Endometrium (tissue), 2 donors: Measurements from ENCODE around the gene KDM6B.

Experiments
- FAIRE-seq: peaks from 2 replicates; lab custom pipeline; 2012; peaks lifted over from hg19 to GRCh38; lab: Jason Lieb, UNC
- donor health status: control.
- donor health status: control.

Gene KDM6B

DNA sequence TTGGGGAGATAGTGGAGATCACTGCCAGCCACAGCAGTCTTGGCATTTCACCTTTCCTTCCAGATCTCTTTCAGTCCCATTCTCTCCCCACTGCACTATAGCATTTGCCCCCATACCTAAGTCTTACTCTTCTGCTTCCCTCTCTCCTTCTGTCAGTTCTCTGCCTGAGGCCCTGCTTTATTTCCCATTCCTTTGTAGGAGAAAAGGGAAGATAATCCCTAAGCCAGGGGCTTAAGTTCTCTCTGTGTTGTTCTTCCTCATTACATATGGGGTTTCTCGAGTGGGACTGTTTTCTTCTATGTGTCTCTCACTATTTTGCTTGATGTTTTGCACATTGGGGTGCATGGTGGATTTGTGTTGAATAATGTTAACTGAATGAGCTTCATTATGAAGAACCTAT, 6.4 kb downstream of the KDM6B start:
- FAIRE-seq = no peak

DNA sequence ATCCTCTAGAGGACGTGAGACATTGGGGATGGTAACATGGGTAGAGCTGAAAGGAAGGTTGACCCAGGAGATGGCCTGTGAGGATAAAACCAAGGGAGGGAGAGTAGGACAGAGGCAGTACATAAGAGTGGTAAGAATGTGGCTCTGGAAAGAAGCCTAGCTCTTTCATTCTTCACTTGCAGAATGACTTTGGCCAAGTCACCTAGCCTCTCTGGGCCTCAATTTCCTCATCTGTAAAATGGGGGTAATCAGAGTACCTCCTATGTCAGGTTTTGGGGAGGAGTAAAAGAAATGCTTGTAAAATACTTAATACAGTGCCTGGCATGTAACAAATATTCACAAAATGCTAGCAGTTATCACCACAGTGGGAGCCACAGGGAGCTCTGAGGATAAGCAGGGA, 6.9 kb downstream of the KDM6B start:
- no peak for FAIRE-seq

DNA sequence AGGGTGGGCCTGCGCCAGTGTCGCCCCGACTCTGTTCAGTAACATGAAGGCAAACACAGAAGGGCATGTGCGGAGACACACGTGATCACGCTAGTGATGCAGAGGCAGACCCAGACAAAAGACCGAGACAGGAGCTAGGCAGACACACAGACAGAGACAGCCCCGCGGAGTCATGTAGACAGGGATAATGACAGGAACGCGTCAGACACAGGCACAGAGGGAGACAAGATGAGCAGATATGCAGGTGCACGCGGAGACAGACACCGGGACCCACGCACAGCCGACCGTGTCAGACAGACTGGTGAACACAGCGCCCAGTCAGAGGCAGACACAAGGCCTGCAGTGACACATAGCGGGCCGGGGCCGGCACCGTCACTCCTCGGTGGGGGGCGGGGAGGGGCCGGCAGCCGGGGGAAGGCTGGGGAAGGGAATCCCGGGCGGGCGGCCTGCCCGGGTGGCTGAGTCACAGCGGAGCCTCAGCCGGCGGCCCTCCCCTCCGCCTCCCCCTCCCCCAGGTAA, 7.4 kb downstream of the KDM6B start:
- no peak for FAIRE-seq

DNA sequence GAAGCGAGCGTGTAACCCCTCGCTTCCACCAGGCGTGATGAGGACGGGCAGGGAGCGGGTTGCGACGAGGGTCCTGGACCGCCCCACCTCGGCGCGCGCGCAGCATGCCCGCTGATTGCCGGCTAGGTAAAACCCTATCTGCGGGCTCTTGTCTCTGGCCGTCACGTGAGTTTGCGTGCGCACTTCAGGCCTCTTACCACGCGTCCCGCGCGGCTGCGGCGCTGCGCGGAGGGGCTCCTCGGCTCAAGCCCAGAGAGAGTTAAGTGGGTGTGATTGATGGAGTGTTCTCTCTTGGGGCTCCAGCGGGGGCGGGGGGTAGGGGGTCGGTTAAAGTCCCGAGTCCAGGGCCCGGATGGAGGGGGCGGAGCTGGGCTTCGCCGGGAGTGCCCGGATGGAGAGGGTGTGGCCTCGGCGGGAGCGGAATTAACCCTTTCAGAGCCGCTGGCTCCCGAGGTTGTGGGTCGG, 7.9 kb downstream of the KDM6B start:
- no peak for FAIRE-seq

DNA sequence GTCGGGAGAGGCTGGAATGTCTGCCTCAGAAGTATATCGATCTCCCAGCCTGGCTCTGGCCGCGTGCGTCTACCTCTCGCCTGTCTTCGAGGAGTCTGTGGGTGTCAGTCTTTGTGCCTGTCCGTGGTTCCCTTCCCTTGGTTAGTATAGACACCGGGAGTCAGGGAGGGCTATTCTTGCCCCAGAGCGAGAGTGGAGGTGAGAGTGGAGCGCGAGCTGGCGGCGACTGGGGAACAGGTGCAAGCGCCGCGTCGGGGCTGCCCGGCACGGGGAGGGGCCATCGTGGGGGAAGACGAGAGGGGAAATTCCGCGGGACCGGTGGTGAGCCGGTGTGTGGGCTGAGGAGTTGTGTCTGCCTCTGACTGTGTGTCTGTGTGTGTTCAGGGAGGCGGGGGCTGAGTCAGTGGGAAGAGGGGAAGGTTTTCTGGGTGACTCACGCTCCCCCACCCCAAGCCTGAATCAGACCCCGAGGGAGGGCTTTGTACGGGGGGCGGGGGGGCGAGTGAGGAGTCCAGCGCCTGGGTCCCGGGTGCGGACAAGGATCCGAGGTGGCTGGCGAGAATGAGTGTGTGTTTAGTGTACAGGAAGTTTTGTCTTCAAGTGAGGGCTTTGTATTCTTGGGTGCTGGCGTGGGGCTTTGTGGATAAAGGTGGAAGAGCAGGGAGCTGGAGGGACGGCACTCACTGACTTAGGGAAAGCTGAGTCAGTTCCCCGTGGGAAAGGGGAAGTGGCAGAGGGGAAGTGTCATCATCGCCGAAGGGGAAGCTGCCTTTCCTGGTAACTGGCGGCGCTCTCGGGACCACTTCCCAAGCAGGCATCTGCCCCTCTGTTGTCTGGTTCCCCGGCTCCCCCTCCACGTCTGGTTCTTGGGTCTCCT, 8.6 kb downstream of the KDM6B start:
- FAIRE-seq = no peak

DNA sequence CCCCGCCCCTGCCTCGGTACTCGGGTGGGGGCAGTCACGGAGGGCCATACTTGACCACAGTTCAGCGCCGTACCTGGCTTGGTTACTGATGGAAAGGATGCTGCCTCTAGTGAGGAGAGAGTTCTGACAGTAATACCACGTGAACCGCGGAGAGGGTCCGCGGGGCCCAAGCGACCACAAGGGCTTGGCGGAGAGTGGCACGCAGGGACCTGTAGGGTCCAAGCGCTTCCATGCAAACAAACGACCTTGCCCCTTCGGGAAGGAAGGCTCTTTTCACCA, 9.2 kb downstream of the KDM6B start:
- FAIRE-seq = no peak

DNA sequence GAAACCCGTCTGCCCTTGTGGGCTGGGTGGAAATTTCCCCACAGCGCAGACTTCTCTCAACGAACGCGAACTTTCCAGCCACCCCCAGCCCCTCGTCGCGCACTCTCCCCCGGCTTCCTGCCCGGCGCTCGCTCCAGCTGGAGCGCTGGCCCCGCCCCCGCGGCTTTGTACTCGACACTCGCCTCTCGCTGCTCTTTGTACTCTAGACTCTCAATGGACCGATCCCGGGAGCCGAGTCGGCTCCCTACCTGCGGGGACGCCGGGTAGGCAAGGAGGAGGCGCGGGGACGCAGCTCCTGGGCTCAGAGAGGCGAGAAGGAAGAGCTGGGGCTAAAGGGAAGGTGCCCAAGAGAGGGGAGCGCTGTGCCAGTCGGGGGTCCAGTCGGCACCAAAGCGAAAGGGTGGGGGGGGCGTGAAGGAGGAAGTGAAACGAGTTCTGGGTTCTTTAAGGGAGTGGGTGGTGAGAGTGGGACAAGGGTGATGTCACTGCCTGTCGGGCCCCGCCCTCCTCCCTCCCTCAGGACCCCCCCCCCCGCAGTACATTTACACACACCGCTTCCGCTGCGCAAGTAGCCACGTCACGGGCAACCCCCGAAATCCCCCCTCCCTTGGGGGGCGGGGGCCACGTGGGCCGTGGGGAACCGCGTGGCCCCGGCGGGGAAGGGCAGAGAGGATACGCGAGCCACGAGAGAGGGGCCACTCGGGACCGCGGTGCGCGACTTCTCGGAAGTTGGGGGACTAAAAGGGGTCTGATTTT, 9.7 kb downstream of the KDM6B start:
- FAIRE-seq = no peak

DNA sequence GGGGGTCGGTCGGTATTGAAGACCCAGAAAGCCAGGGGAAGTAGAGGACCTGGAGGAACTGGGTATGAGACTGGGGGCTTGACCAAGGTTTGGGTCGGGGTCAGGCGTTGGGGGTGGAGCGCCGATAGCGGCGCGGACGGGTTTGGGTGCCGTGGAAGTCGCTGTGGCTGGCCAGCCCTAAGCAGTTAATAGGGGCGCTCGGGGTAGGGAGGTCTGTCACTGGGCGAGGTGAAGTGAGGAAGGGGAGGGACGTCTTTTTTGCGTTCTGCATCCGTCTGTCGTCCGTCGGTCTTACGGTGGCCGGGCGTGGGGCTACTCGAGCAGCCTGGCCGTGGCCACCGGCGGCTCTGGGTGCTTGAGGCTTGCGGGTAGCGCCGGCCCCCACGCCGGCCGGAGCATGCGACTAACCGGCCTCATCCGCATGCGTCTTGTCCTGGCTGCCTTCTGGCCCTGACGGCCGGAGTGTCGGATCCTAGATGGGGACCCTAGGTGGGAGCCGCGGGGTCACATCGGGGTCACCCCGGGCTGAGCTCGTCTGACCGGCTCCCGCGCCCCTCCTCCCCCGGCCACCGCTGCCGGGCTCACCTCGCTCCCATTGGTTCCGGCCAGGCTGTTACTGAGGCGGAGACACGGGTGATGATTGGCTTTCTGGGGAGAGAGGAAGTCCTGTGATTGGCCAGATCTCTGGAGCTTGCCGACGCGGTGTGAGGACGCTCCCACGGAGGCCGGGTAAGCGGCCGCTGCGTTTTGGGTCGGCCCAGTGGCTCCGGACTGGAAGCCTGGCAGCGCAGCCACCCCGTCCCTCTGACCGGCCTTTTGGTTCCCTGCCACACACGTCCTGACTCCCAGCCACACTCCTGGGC, 10.5 kb downstream of the KDM6B start:
- FAIRE-seq = peak; percentile 88

DNA sequence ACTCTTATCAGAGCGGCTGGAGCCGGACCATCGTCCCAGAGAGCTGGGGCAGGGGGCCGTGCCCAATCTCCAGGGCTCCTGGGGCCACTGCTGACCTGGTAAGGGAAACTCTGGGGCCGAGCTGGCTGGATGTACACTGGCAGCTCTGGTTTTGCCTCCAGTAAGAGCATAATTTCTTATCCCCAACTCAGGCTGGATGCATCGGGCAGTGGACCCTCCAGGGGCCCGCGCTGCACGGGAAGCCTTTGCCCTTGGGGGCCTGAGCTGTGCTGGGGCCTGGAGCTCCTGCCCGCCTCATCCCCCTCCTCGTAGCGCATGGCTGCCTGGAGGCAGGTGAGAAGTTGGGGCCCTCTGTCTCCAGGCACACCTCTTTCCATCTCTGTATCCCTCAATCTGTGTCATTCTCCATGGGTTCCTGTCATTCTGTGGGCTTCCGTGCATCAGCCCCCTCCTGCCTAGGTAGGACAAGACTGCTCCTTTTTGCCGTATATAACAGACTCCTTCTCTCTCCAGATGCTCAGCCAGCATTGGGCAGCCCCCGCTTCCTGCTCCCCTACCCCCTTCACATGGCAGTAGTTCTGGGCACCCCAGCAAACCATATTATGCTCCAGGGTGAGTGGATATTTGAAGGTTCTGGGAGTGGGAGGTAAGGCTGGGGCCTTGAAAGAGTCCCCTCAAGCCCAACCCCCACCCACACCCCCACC, 11.5 kb downstream of the KDM6B start:
- no peak for FAIRE-seq

DNA sequence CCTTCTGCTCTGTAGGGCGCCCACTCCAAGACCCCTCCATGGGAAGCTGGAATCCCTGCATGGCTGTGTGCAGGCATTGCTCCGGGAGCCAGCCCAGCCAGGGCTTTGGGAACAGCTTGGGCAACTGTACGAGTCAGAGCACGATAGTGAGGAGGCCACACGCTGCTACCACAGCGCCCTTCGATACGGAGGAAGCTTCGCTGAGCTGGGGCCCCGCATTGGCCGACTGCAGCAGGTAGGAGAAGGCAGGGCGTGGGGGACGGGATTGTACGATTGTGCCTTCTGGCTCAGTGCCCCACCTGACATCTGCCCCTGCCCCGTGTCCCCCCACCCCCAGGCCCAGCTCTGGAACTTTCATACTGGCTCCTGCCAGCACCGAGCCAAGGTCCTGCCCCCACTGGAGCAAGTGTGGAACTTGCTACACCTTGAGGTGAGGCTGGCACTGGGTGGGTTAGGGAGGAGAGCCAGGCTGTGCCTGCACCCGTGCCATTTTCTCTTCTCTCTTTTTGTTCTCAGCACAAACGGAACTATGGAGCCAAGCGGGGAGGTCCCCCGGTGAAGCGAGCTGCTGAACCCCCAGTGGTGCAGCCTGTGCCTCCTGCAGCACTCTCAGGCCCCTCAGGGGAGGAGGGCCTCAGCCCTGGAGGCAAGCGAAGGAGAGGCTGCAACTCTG, 12.2 kb downstream of the KDM6B start:
- no peak for FAIRE-seq

DNA sequence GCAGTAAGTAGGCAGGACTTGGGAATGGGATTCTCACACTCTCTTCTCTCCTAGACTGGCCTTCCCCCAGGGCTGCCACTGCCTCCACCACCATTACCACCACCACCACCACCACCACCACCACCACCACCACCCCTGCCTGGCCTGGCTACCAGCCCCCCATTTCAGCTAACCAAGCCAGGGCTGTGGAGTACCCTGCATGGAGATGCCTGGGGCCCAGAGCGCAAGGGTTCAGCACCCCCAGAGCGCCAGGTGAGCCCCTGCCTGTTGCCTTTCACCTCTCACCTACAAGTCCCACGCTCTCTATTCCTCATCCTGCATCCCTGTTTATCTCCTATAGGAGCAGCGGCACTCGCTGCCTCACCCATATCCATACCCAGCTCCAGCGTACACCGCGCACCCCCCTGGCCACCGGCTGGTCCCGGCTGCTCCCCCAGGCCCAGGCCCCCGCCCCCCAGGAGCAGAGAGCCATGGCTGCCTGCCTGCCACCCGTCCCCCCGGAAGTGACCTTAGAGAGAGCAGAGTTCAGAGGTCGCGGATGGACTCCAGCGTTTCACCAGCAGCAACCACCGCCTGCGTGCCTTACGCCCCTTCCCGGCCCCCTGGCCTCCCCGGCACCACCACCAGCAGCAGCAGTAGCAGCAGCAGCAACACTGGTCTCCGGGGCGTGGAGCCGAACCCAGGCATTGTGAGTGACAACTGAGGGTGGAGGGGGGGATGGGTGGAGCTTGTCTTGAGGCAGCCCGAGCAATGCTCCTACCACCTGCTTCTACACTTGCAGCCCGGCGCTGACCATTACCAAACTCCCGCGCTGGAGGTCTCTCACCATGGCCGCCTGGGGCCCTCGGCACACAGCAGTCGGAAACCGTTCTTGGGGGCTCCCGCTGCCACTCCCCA, 13.0 kb downstream of the KDM6B start:
- FAIRE-seq = no peak

DNA sequence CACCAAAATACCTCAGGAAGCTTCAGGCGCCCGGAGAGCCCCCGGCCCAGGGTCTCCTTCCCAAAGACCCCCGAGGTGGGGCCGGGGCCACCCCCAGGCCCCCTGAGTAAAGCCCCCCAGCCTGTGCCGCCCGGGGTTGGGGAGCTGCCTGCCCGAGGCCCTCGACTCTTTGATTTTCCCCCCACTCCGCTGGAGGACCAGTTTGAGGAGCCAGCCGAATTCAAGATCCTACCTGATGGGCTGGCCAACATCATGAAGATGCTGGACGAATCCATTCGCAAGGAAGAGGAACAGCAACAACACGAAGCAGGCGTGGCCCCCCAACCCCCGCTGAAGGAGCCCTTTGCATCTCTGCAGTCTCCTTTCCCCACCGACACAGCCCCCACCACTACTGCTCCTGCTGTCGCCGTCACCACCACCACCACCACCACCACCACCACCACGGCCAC, 14.1 kb downstream of the KDM6B start:
- FAIRE-seq = no peak

DNA sequence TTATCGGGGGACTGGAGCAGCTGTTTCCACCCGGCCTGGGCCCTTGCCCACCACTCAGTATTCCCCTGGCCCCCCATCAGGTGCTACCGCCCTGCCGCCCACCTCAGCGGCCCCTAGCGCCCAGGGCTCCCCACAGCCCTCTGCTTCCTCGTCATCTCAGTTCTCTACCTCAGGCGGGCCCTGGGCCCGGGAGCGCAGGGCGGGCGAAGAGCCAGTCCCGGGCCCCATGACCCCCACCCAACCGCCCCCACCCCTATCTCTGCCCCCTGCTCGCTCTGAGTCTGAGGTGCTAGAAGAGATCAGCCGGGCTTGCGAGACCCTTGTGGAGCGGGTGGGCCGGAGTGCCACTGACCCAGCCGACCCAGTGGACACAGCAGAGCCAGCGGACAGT, 14.7 kb downstream of the KDM6B start:
- no peak for FAIRE-seq

DNA sequence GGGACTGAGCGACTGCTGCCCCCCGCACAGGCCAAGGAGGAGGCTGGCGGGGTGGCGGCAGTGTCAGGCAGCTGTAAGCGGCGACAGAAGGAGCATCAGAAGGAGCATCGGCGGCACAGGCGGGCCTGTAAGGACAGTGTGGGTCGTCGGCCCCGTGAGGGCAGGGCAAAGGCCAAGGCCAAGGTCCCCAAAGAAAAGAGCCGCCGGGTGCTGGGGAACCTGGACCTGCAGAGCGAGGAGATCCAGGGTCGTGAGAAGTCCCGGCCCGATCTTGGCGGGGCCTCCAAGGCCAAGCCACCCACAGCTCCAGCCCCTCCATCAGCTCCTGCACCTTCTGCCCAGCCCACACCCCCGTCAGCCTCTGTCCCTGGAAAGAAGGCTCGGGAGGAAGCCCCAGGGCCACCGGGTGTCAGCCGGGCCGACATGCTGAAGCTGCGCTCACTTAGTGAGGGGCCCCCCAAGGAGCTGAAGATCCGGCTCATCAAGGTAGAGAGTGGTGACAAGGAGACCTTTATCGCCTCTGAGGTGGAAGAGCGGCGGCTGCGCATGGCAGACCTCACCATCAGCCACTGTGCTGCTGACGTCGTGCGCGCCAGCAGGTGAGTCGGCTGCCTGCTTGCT, 15.2 kb downstream of the KDM6B start:
- no peak for FAIRE-seq

DNA sequence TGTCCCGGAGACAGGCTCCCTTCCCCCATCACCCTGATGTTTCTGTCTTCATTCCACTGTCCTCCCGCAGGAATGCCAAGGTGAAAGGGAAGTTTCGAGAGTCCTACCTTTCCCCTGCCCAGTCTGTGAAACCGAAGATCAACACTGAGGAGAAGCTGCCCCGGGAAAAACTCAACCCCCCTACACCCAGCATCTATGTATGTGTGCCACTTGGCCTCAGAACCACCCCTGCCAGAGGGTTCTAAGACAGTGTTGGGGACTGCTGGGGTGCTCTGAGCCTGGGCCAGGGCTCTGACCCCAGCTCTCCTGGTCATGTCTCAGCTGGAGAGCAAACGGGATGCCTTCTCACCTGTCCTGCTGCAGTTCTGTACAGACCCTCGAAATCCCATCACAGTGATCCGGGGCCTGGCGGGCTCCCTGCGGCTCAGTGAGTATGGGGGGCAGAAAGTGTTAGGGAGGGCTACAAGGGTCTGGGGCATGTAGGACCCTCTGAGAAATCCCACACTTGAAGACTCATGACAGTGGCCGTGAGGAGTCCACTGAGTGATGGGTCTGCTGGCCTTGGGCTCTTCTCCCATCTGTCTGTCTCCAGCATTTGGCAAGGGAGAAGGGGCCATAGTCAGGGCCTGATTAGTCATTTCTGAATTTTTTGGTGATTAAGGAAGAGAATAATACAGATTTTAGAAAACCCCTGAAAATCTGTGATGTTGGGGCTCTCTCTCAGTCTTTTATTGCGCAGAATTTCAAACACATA, 15.9 kb downstream of the KDM6B start:
- no peak for FAIRE-seq

DNA sequence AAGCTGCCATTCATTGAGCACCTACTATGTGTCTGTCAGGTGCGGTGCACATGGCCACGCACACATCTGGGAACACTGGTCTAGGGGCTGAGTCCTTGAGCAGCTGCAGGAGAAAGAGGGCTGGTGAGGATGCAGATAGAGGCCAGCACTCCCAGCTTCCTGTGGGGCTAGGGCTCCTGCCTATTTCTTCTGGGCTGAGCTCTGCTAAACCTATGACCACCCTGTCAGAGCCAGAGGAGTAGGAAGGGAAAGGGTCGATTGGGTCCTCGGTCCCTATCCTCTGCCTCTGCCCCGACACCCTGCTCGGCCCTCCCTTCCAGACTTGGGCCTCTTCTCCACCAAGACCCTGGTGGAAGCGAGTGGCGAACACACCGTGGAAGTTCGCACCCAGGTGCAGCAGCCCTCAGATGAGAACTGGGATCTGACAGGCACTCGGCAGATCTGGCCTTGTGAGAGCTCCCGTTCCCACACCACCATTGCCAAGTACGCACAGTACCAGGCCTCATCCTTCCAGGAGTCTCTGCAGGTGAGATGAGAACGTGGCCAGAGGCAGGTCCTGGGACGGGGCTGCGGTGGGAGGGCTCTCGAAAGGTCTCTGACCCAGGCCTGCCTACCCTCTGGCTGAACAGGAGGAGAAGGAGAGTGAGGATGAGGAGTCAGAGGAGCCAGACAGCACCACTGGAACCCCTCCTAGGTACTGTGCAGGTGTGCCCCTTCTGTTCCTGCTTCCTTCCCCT, 16.9 kb downstream of the KDM6B start:
- FAIRE-seq = no peak

DNA sequence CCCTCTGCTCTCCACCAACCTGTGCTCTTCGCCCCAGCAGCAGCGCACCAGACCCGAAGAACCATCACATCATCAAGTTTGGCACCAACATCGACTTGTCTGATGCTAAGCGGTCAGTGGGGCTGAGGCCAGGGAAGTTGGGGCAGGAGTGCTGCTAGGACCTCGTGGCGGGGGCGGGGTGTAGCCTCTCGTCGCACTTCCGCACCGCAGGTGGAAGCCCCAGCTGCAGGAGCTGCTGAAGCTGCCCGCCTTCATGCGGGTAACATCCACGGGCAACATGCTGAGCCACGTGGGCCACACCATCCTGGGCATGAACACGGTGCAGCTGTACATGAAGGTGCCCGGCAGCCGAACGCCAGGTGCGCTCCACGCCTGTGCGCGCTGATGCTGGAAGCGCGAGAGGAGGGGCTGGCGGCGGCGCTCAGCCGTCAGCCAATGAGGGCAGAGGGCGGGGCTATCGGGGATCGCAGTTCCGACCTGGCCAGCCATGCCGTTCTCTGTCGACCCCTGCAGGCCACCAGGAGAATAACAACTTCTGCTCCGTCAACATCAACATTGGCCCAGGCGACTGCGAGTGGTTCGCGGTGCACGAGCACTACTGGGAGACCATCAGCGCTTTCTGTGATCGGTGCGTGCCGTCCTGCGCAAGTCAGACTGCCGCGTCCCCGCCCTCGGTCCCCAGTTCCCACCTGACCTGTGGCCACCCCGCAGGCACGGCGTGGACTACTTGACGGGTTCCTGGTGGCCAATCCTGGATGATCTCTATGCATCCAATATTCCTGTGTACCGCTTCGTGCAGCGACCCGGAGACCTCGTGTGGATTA, 17.6 kb downstream of the KDM6B start:
- FAIRE-seq = peak; percentile 87
